Adrenal gland (tissue), 12 donors: Measurements from ENCODE around the gene TP53AIP1. TPM values are rescaled to one million over a fixed set of nuclear protein-coding genes. Genes with fewer than 3 reads are reported as not detected.

ENCODE experiments used
- DNase-seq, 7 donors: peaks; one replicate each; pipeline ENCODE4 v3.0.0-alpha.2; 2019 to 2020
- H3K27ac ChIP-seq, 5 donors: fragments of 200-600 bp; sonication (generic) in 4 of 5; 1 replicate in 3 of 5; 2 replicates in 2 of 5; pipeline versions ENCODE4 v1.5.1 to v1.8.0; 2016 to 2020; ENCODE audit warnings: mild to moderate bottlenecking in 1 of 5
- H3K27me3 ChIP-seq: fragments of 200-600 bp; 2 replicates; pipeline ENCODE4 v1.8.0; 2021
- H3K36me3 ChIP-seq, 2 donors: fragments of 200-600 bp; replicated peaks in 1 of 2; 1 replicate in 1 of 2; 2 replicates in 1 of 2; pipeline versions ENCODE4 v1.5.1 to v1.8.0; 2018 to 2022
- H3K4me1 ChIP-seq, 2 donors: fragments of 200-600 bp; replicated peaks in 1 of 2; 1 replicate in 1 of 2; 2 replicates in 1 of 2; pipeline versions ENCODE4 v1.5.1 to v1.8.0; 2018 to 2021
- H3K4me3 ChIP-seq, 4 donors: fragments of 200-600 bp; sonication (generic) in 3 of 4; one replicate each; pipeline ENCODE4 v1.5.1; 2016 to 2018
- H3K9me3 ChIP-seq, 3 donors: fragments of 200-600 bp; sonication (generic) in 1 of 3; replicated peaks in 1 of 3; 1 replicate in 2 of 3; 2 replicates in 1 of 3; pipeline versions ENCODE4 v1.5.1 to v1.8.0; 2016 to 2021
- POLR2A ChIP-seq, 2 donors: fragments of 450-650 bp; IDR thresholded peaks; one replicate each; pipeline ENCODE4 v1.6.1; 2017; ENCODE audit warnings: antibody characterized with exemption in 2 of 2, mild to moderate bottlenecking in 2 of 2, moderate library complexity in 1 of 2
- WGBS, 4 donors: extraction: QIAGEN DNeasy Blood & Tissue Kit in 2 of 4; methylation state at CpG; one replicate each; pipeline versions ENCODE4 v1.1.5 to v1.1.7; 2013 to 2017; 5-methylcytosine and 5-hydroxymethylcytosine counted together
- intact Hi-C, 2 donors: fragments of 100-400 bp; cut with DNase I; formaldehyde crosslinking; loops; one replicate each; pipeline versions ENCODE4 v1.14.1 to v1.15.0; 2022 to 2023
- polyA plus RNA-seq, 3 donors: library from polyadenylated mRNA; stranded (reverse); fragments of 200-250 nt in 2 of 3; fragments of 350-450 nt in 1 of 3; fragmentation: Illumina TruSeq in 1 of 3; extraction: RNeasy Lipid Tissue Mini Kit (QIAGEN cat#74804) in 1 of 3; gene quantifications; one replicate each; pipeline ENCODE4 v1.2.3, GENCODE V29; 2013 to 2014
- total RNA-seq, 9 donors: library from RNA; depleted of rRNA in 4 of 9; stranded (reverse); fragments of >200 nt in 4 of 9; fragments of 120-200 nt in 1 of 9; fragmentation: NEBNext Ultra II Directional in 1 of 9; extraction: Animal tissue kit (Norgen Biotek cat#: 25700) in 1 of 9; gene quantifications; one replicate each; pipeline versions ENCODE4 v1.1.0 to v1.2.4, GENCODE V29; 2013 to 2023
- TF ChIP-seq, protein P1 (sequence below), 6 experiments: fragments of 450-650 bp in 4 of 6; fragments of 200-600 bp in 2 of 6; sonication (generic) in 1 of 6; IDR thresholded peaks; 1 replicate in 5 of 6; 2 replicates in 1 of 6; pipeline versions ENCODE4 v1.5.1 to v1.8.0; 2016 to 2021; ENCODE audit warnings: antibody characterized with exemption in 6 of 6, mild to moderate bottlenecking in 2 of 6, moderate library complexity in 1 of 6
- donor health status: healthy with polysubstance abuse.
- donor health status: Bipolar disorder and iron deficiency.
- donor health status: DM: yes; HTN: yes; CAD: no.
- donor health status: DM: no; HTN: no; CAD: no.
- donor health status: DM: no; HTN: no; CAD: no.
- donor health status: DM: yes; HTN: yes; CAD: no.

The TP53AIP1 gene
- total and polyA plus RNA-seq, 12 donors: 0.11 to 1.7 (median 0.30) TPM; not detected in 2

- DNase-seq: no peak
- intact Hi-C loops: no loop called here
- TF ChIP-seq, protein P1, sequence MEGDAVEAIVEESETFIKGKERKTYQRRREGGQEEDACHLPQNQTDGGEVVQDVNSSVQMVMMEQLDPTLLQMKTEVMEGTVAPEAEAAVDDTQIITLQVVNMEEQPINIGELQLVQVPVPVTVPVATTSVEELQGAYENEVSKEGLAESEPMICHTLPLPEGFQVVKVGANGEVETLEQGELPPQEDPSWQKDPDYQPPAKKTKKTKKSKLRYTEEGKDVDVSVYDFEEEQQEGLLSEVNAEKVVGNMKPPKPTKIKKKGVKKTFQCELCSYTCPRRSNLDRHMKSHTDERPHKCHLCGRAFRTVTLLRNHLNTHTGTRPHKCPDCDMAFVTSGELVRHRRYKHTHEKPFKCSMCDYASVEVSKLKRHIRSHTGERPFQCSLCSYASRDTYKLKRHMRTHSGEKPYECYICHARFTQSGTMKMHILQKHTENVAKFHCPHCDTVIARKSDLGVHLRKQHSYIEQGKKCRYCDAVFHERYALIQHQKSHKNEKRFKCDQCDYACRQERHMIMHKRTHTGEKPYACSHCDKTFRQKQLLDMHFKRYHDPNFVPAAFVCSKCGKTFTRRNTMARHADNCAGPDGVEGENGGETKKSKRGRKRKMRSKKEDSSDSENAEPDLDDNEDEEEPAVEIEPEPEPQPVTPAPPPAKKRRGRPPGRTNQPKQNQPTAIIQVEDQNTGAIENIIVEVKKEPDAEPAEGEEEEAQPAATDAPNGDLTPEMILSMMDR (IDR thresholded peaks at IDR 0.05): no peak
- TF ChIP-seq POLR2A (IDR thresholded peaks at IDR 0.05): no peak
- H3K27me3 ChIP-seq: no peaks in the 10 kb centered on the region
- H3K4me1 ChIP-seq: no peaks in the 10 kb centered on the region
- WGBS, 4 donors: 57 to 75% (median 73%) methylated on average over 6 of the region's 6 CpGs
- no peak overlapping the region for H3K27ac ChIP-seq
- H3K4me3 ChIP-seq: no peak overlapping the region
- H3K9me3 ChIP-seq: no peaks in the 10 kb centered on the region
- peaks cover 0 to 31% of the 10 kb centered on the region in 2 donors for H3K36me3 ChIP-seq
These were observed 27.5 kb downstream of the TP53AIP1 start for GRCh38 chr11:128915149-128915521.

DNA sequence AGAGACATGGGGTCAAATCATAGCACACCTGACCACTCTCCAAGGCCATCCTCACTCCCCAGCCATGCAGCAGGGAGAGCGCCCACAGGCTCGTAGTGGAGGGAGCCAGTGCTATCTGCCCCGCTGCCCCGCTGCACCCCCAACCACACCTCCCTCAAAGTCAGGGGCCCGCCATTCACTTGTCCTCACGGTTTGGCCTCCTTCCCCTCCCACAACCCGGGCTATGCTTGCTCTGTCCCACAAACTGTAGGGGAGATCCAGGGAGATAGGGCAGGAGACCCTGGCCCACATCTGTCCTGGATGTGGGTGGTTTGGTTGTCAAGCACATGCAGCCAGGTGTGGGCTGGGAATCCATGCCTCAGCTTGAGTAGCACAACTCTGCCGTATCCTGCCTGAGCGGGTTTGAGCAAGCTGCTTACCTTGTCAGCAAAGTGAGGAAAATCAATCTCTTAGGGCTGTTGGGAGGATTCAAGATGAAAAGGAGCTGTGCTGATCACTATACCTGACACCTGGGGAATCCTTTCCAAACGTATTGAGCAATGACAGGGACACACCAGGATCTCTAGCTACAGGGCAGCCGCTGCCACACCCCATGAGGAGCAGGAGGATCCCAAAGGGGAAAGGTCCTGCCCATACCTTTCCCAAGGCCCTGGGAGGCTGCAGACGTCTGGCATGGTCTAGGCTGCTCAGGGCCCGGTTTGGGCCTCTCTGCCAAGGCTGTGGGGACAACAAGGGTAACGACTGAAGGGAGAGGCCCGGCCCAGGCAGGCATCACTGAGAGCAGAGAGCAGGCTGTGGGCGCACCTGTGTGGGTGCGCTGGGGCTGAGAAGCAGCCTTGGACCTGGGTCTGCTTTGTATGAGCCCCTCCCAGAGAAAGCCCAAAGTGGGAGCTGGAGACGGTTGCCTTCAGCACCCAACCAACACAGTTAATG lies 28.2 kb downstream of the TP53AIP1 start:
- no peak for DNase-seq
- WGBS, 4 donors: 80 to 94% (median 82%) methylated on average over 13 to 18 of the region's 18 CpGs
- H3K27me3 ChIP-seq: no peaks in the 10 kb centered on the region
- TF ChIP-seq, protein P1 (IDR thresholded peaks at IDR 0.05): no peak
- no peak for TF ChIP-seq POLR2A (IDR thresholded peaks at IDR 0.05)
- peaks cover 0 to 6% of the 10 kb centered on the region in 2 donors for H3K4me1 ChIP-seq
- H3K36me3 ChIP-seq: peaks cover 0 to 31% of the 10 kb centered on the region in 2 donors
- intact Hi-C loops: no loop called here
- H3K9me3 ChIP-seq: no peaks in the 10 kb centered on the region
- no peak overlapping the region for H3K4me3 ChIP-seq
- no peak overlapping the region for H3K27ac ChIP-seq

DNA sequence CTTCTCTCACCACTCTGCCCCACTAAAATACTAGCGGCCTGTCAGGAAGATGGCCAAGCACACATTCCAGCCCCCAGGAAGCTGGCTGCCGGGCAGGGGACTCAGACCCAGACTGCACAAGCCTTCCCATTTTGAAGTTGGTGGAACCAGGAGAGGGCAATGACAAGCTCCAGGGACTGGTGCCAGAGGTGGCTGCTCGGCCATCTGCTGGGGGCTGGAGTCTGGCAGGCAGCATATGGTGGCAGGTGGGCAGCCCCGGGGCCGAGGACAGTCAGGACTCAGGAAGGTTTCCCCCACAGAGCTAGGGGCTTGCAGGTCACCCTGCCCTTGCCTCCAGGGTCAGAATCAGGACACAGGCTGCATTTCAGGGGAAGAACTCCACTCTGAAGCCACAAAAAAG lies 28.9 kb downstream of the TP53AIP1 start:
- peaks cover 6 to 13% of the 10 kb centered on the region in 2 donors for H3K4me1 ChIP-seq
- H3K27me3 ChIP-seq: no peaks in the 10 kb centered on the region
- no peak for DNase-seq
- TF ChIP-seq, protein P1 (IDR thresholded peaks at IDR 0.05): no peak
- no peak for TF ChIP-seq POLR2A (IDR thresholded peaks at IDR 0.05)
- 64 to 100% (median 83%) methylated on average over 2 to 5 of the region's 5 CpGs for WGBS, 4 donors
- H3K4me3 ChIP-seq: no peak overlapping the region
- H3K36me3 ChIP-seq: peaks cover 0 to 31% of the 10 kb centered on the region in 2 donors
- no peak overlapping the region for H3K27ac ChIP-seq
- intact Hi-C loops: no loop called here
- no peaks in the 10 kb centered on the region for H3K9me3 ChIP-seq

DNA sequence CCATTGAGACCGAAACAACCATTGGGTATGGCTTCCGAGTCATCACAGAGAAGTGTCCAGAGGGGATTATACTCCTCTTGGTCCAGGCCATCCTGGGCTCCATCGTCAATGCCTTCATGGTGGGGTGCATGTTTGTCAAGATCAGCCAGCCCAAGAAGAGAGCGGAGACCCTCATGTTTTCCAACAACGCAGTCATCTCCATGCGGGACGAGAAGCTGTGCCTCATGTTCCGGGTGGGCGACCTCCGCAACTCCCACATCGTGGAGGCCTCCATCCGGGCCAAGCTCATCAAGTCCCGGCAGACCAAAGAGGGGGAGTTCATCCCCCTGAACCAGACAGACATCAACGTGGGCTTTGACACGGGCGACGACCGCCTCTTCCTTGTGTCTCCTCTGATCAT lies 31.0 kb downstream of the TP53AIP1 start:
- no peaks in the 10 kb centered on the region for H3K27me3 ChIP-seq
- TF ChIP-seq, protein P1 (IDR thresholded peaks at IDR 0.05): no peak
- no peak for TF ChIP-seq POLR2A (IDR thresholded peaks at IDR 0.05)
- no peak for DNase-seq
- WGBS, 4 donors: 95 to 98% (median 95%) methylated on average over 16 to 18 of the region's 18 CpGs
- no peaks in the 10 kb centered on the region for H3K9me3 ChIP-seq
- H3K4me3 ChIP-seq: no peak overlapping the region
- peaks cover 0 to 31% of the 10 kb centered on the region in 2 donors for H3K36me3 ChIP-seq
- intact Hi-C loops: no loop called here
- H3K4me1 ChIP-seq: peaks cover 16 to 32% of the 10 kb centered on the region in 2 donors
- H3K27ac ChIP-seq: no peak overlapping the region
